Measurements from ENCODE around the gene GALNT9. TPM values are rescaled to one million over a fixed set of nuclear protein-coding genes. Genes with fewer than 3 reads are reported as not detected.

GALNT9 gene
- total RNA-seq, 2 donors from 2014 or later: 0.14 to 1.0 TPM

GRCh38 chr12:132374612-132375445 lies 45.4 kb upstream of the GALNT9 start:
- intact Hi-C loops (cut with DNase I): loop anchor here (10.0 kb wide), 1 partner anchor 220 kb away; no protein-coding TSS in a partner anchor
- 68% methylated on average over 28 of the region's 28 CpGs for WGBS
- no peaks in the 10 kb centered on the region for H3K4me1 ChIP-seq (replicated peaks)
- H3K4me3 ChIP-seq: no peak overlapping the region
- H3K27ac ChIP-seq: no peak overlapping the region
- peaks cover 22% of the 10 kb centered on the region for H3K27me3 ChIP-seq (replicated peaks; ENCODE audit: insufficient read depth)
- no peak for DNase-seq (ENCODE audit: low spot score)
- no peaks in the 10 kb centered on the region for H3K9me3 ChIP-seq
- H3K36me3 ChIP-seq: no peaks in the 10 kb centered on the region
- TF ChIP-seq, protein P1, sequence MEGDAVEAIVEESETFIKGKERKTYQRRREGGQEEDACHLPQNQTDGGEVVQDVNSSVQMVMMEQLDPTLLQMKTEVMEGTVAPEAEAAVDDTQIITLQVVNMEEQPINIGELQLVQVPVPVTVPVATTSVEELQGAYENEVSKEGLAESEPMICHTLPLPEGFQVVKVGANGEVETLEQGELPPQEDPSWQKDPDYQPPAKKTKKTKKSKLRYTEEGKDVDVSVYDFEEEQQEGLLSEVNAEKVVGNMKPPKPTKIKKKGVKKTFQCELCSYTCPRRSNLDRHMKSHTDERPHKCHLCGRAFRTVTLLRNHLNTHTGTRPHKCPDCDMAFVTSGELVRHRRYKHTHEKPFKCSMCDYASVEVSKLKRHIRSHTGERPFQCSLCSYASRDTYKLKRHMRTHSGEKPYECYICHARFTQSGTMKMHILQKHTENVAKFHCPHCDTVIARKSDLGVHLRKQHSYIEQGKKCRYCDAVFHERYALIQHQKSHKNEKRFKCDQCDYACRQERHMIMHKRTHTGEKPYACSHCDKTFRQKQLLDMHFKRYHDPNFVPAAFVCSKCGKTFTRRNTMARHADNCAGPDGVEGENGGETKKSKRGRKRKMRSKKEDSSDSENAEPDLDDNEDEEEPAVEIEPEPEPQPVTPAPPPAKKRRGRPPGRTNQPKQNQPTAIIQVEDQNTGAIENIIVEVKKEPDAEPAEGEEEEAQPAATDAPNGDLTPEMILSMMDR (IDR thresholded peaks at IDR 0.05): no peak
- TF ChIP-seq POLR2A (IDR thresholded peaks at IDR 0.05) (no peak), POLR2AphosphoS5 (IDR thresholded peaks at IDR 0.05) (no peak)

- WGBS: 38% methylated on average over 28 of the region's 28 CpGs
- Histone ChIP-seq H3K4me1 (replicated peaks) (no peaks in the 10 kb centered on the region), H3K27me3 (replicated peaks; ENCODE audit: insufficient read depth) (peaks cover 22% of the 10 kb centered on the region), H3K9me3 (no peaks in the 10 kb centered on the region), H3K4me3 (no peak overlapping the region), H3K27ac (no peak overlapping the region), H3K36me3 (no peaks in the 10 kb centered on the region)
- intact Hi-C loops (cut with DNase I): loop anchor here (10.0 kb wide), 1 partner anchor 219 kb away; no protein-coding TSS in a partner anchor
- no peak for TF ChIP-seq POLR2AphosphoS5 (IDR thresholded peaks at IDR 0.05)
- TF ChIP-seq POLR2A (IDR thresholded peaks at IDR 0.05): no peak
- TF ChIP-seq, protein P1 (IDR thresholded peaks at IDR 0.05): peak in 2 of 4 experiments; percentile 19 to 23
- no peak for DNase-seq (ENCODE audit: low spot score)
Measured at GRCh38 chr12:132373901-132374611, 44.7 kb upstream of the GALNT9 start.

GRCh38 chr12:132367852-132368251 lies 38.5 kb upstream of the GALNT9 start:
- Histone ChIP-seq H3K9me3 (no peaks in the 10 kb centered on the region), H3K27me3 (replicated peaks; ENCODE audit: insufficient read depth) (peaks cover 2% of the 10 kb centered on the region), H3K4me1 (replicated peaks) (no peaks in the 10 kb centered on the region), H3K27ac (no peak overlapping the region), H3K4me3 (no peak overlapping the region), H3K36me3 (no peaks in the 10 kb centered on the region)
- intact Hi-C loops (cut with DNase I): no loop called here
- TF ChIP-seq, protein P1 (IDR thresholded peaks at IDR 0.05): no peak
- TF ChIP-seq POLR2A (IDR thresholded peaks at IDR 0.05) (no peak), POLR2AphosphoS5 (IDR thresholded peaks at IDR 0.05) (no peak)
- WGBS: 73% methylated on average over 18 of the region's 18 CpGs
- no peak for DNase-seq (ENCODE audit: low spot score)

- intact Hi-C loops (cut with DNase I): no loop called here
- no peak for DNase-seq (ENCODE audit: low spot score)
Measured at GRCh38 chr12:132367071-132367851, 37.9 kb upstream of the GALNT9 start.

More at GRCh38 chr12:132367071-132367851, 37.9 kb upstream of the GALNT9 start:
- Histone ChIP-seq H3K9me3 (no peaks in the 10 kb centered on the region), H3K27me3 (replicated peaks; ENCODE audit: insufficient read depth) (peaks cover 2% of the 10 kb centered on the region), H3K4me1 (replicated peaks) (no peaks in the 10 kb centered on the region), H3K27ac (no peak overlapping the region), H3K36me3 (no peaks in the 10 kb centered on the region), H3K4me3 (no peak overlapping the region)
- TF ChIP-seq, protein P1 (IDR thresholded peaks at IDR 0.05): no peak
- TF ChIP-seq POLR2AphosphoS5 (IDR thresholded peaks at IDR 0.05) (no peak), POLR2A (IDR thresholded peaks at IDR 0.05) (no peak)
- 74% methylated on average over 31 of the region's 31 CpGs for WGBS

Measured in prostate gland (tissue), 2 donors.